ENCODE measurements around the gene AFAP1L2.

AFAP1L2 gene

DNA sequence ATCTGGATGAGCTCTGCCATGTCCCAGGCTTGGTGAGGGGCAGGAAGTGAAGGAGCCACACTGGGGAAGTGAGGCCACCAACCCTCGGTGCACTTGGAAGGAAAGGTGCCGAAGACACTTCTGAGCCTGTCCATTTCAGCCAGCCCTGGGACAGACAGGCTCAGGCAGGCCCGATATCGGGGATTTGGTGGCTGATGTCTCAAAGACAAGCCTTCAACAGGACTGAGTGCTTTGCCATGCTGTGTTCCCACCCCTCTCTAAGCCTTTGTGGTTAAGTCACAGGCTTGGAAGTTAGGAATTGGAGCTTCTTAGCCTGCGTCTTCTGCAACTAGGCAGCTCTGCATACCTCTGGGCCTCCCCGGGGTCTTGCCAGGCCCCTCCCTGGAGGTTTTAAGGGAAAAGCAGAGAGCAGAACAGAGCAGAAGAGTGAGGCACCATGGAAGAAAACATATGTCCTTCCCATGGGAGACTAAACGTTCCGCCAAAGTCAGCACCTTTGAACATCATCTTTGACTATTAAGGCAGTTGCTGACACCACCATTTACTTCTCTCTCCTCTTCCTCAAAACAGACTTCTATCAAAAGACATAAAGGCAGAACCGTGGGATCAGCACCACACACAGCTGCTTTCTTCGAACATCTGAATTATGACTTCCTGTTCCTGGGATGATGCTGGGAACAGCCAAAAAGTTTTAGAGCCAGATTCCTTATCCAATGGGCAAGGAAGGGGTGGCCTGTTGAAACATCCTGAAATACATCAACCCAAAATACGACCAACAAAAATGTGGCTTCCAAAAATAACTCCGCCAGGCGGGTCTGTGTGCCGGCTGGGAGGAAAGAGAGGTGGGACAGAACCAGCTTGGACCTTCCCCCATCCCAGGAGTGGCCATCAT is 71.8 kb downstream of the AFAP1L2 start:
- DNase-seq: peak; percentile 40

DNA sequence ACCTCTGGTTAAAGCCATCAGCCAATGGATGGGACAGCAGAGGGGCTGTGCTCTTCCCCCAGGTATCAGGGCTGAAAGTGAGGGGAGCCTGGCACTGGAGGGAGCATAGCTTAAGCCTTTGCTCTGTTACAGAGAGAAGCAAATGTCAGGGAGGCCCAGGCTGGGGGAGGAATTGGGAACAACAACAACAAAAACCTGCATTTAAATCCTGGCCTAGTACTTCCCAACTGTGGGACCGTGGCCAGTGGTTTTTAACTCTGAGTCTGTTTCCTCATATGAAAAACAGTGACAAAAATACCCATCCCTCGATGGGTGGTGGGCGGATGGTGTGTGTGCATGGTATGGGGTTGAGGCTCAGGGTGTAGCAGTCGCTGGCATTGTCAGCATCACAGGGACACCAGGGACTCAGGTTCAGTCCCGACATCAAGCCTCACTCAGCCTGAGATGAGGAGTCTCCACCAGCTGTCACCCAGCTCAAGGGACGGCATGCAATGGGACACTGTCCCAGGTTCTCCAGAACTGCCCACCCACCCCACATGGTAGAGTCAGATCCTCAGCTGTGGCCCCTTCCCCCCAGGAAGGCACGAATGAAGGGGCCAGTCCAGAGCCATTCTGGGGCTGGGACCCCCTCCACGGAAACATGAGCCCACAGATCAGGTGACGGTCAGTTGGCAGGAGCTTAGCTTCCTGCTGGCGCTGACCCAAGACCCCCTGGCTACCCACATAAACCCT is 74.5 kb downstream of the AFAP1L2 start:
- DNase-seq: peak; percentile 62

DNA sequence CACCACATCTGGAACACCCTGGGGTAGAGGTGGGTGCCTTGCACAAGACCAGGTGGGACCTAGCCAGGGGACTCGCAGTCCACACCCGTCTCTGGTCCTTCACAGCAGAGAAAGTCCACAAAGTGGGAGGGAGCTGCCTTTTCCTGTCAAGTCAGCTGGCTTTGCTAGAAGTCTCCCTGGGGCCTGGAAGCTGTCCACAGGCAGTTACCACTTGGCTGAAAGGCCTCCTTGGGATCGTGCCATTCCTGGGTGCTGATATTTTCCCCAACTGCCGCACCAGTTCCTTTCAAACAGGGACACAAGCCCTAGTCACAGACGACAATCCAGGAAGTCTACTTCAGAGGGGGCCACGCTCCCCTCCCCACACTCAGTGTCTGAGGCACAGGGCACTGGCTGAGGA is 75.4 kb downstream of the AFAP1L2 start:
- no peak for DNase-seq

DNA sequence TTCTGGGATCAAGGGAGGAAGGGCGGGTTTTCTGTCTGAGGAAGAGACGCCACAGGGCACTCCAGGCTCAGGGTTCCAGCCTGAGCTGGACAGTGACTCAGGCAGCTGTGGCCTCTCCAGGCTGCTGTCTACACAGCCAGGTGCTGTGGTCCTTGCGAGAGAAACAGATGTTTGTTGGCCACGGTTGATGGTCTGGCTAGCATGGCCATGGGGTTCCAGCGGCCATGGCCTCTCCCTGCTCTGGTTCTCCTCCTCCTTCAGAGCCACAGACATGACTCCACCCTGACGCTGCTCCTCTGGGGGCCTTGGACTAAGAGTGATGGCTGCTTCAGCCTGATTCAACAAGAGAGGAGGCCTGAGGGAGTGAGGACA is 75.9 kb downstream of the AFAP1L2 start:
- DNase-seq: no peak

DNA sequence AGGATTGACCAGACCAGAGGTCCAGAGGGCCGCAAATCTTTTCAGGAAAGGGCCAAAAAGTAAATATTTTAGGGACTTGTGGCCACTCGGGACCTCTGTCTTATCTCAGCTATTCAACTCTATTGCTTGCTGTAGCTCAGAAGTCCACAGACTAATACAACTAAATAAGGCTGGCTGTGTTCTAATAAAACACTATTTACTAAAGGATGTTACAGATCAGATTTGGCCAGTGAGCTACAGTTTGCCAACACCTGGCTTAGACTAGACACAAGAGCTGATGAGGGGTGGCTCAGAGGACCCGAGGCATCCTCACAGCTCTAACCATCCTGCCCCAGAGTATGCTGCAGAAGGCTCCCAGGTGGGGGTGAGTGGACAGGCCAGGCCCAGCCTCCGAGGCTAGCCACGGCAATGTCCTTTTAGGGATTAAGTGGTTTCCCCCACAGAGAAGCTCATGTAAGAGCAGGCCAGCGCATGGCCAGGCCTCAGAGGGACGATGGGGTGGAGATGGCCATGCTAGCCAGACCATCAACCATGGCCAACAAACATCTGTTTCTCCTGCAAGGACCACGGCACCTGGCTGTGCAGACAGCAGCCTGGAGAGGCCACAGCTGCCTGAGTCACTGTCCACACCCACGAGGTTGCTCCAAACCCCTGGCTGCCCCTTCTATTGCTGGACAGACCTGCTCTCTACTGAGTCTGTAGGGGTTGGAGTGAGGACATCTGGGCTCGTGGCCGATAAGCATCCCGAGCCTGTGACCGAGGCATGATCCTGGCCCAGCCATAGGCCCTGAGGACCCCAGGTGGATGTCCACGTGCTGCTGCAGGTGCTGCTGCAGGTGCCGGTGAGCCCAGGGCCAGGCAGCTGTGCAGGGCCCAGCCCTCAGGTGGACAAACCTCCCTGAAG is 76.5 kb downstream of the AFAP1L2 start:
- DNase-seq: peak; percentile 65

DNA sequence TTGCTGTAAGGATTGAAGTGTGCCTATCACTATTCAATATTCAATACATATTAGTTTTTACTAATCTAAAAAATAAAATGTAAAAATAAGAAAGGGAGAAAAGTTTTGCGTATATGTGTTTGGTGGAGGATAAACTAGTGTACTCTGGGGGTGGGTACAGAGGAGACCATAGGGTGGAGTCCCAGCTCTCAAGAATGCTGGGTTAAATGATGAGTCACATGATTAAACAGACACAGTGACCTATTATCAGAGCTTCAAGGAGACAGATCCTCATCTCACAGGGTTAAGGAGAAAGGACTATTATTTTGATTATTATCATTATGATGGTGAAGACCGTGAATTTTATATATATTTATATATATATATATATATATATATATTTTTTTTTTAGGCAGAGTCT is 77.5 kb downstream of the AFAP1L2 start:
- DNase-seq: no peak

DNA sequence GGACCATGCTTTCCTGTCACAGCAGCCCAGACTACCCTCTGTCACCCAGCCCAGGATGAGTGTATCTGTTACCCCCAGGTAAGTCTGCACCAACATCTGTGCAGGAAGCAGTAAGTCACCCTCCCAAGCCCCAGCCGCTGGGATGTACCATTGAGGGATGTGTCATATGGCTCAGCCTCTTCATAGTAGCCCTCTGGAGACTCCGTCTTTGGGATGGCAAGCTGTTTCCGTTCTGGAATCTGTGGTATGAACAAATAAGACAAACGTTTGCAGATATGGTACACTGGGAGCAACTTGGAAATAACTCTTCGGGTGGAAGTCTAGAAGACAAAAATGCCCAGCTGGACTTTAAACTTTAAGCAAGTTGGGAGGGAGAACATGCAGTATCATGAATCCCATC is 81.3 kb downstream of the AFAP1L2 start:
- no peak for DNase-seq

DNA sequence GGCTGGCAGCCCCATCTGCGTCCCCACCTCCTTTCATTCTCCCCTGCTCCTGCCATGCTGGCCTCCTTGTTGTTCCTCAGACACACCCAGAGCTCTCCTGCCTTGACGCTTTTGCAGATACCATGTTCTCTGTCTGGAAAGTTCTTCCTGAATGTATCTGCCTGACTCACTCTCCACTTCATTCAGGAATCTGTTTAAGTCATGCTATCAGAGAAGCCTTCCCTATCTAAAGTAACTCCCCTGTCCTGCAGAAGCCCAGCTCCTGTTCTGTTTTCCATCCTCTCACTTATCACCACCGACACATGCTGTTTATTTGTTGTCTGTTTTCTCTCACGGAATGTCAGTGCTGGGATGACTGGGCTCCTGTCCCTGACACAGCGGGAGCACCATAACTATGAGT is 82.0 kb downstream of the AFAP1L2 start:
- DNase-seq: no peak

DNA sequence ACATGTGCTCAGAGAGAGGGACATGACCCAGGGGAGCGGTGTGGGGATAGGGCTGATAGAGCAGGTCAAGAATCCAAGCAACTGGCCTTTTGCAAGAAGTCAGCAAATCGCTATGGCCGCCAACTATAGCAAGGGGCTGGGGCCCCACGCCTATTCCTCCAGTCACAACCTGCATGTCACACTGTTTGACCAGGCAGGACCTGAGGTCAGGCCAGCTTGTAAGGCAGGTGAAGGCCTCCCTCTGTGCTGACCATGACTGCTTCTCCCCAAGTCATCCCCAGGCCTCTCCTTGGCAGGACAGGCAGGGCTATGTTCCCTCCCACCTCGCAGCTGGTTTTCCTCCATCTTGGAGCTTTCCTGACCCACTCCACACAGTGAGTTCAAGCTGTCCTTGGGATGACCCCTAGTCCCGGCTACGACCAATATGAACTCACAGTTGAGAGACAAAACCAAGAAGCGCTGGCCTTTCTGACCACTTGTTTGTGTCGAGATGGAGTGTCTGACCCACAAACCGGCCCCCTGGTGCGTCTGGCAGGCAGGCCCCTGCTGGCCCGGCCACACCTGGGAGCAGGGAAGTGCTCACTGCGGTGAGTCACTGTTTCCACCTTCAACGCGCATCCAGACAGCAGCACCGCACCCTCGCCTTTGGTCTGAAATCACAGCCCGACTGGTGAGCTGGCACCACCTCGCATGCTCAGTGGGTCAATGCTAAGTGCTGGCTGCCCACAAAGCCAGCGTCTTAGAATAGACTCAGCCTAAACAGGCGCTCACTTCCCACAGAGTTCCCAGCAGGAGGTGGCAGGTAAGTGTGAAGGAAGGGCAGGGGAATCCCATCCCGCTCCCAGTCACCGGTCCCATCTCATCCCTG is 83.8 kb downstream of the AFAP1L2 start:
- peak; percentile 67 for DNase-seq

DNA sequence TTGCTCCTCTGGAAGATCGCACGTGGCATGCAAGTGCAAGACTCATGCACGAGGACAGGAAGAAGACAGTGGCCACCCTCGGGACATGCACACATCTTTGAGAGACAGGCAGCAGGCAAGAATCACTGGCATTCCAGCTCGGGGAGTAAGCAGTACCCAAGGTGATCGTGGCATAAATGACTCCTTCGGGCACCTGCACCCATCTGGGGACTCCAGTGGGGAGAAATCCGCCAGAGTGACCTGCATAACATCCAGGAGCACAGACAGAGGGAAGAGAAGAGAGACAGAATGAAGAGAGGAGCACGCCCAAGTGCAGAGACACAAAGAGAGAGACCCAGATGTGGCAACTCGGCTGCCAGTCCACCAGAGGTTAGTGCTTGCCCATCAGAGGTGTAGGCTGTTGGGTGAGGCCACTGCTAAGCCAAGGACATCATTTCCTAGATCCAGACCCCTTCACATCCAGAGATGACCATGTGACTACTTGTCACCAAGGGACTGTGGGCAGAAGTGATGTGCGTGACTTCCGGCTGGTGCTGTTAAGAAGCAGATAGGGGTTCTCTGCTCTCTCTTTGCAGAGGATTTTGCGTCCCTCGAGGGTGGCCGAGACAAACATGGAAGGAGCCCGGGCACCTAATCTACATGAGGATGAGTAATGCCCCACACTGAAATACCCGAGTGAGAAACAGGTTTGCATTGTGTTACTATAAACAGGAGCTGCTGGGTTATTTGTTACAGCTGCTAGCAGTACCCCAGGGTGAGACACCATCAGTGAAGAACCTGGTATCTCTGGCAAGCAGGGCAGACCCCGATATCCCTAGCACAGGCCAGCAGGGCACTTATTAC is 84.7 kb downstream of the AFAP1L2 start:
- no peak for DNase-seq

DNA sequence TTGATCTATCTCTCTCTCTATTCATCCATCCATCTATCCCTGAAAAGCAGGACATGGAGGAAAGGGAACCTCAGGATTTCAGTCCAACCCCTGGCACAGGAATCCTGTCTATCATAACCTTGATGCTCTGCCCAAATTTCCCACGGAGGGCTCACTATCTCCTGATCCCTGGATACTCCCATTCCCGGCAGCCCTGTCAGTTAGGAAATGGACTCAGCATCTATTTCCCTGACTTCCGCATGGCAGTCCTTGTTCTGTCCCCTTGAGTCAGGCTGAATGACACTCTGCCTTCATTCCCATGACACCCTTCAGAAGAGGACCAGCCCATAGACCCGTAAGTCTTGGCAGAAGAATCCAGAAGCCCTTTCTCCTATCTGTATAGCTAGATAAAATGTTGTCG is 87.6 kb downstream of the AFAP1L2 start:
- peak; percentile 1 for DNase-seq

DNA sequence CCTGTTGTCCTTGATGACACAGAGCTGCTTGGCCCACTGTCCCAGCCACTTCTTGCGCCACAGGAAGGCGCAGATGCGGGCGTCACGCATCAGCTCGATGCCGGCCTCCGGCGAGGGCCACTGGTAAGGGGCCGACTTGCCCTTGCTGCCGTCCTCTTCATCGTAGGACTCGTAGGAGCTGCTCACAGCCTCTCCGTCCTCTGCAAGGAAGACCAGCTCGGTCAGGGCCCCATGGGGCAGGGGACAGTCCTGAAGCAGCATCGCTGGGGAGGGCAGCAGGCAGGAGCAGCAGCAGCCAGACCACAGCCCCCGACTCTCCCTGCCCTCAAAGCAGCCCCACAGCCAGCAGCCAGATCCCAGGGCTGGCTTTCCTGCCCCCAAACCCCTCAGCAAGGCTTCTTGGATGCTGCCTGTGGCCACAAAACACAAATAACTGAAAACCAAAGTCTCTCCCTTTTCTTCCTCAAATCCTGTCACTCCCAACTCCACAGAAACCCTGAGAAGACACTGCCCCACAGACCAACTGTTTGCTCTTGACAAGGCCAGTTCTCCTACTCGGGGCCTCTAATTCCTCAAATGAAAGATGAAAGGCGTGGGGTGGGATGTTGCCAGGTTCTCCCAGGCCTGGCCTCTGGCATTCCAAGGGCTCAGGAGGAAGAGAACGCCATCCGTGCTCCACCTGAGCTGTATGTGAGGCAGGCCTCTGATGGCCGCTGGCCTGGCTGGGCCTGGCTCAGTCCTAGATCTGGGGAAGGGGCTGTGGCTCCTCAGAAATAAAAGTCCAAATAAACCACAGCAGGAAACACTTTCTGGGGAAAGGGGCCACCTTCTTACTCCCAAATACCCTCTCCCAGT is 88.5 kb downstream of the AFAP1L2 start:
- DNase-seq: peak; percentile 34

DNA sequence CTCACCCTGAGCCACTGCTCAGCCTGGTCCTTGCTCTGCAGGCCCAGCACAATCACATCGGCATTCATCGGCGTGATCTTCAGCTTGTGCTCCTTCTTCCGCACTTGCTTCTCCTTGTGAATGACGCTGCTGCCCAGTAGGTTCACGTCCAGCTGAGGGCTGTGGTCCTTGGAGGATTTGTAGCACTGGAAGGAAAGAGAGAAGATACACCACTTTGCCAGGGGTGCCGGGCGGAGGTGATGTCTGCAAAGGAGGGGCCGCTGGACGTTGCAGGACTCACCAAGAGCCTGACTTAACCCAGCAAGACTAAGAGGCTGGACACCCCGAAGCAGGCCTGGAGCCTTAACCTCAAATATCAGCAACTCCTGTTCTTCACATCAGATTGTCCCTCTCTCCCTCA is 90.4 kb downstream of the AFAP1L2 start:
- no peak for DNase-seq

DNA sequence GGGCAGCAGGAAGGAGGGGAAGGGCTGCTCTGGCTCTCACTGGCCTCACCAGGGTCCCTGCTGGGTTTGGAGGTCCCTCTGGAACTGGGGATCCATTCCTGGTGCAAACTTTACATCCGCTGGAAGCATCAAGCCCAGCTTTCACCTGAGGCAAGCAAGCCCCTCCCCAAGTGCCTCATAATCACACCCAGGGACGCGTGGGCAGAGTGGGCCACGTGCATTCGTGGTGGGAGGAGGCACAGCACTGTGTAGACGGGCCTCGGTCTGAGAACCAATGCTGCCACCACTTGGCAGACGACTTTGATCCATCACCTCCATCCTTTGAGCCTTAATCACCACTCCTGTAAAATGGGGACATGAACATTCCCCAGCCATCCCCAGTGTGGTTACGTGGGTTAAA is 91.2 kb downstream of the AFAP1L2 start:
- DNase-seq: no peak

DNA sequence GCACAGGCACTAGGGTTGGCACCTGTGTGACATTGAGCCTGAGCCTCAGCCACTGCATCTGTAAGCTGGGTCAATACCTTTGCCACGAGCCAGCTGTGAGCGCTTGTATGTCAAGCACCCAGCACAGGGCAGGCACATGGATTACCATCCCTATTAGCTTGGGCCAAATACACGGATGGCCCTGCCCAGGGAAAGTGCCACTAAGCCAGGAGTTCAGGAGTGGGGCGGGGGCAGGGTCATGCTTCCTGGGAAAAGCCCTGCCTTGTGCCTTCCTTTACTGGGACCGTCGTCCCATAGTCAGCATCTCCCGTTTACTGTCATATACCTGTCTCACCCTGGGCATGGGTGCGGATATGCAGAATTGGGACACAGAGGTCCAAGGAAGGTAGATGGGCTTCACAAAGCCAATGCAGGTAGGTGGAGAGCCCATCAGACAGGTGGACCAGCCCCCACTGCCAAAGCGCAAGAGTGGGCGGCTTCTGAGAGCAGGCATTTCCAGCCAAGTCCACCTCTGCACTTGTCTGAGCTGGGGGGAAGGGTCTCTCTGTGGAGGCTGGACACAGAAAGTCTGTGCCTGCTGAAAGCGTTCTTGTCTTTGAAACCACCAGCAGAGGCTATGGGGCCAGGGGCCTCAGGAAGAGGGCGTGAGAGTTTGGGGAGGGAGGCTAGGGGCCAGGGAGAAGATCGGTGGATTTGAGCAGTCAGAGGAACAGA is 92.6 kb downstream of the AFAP1L2 start:
- DNase-seq: no peak

DNA sequence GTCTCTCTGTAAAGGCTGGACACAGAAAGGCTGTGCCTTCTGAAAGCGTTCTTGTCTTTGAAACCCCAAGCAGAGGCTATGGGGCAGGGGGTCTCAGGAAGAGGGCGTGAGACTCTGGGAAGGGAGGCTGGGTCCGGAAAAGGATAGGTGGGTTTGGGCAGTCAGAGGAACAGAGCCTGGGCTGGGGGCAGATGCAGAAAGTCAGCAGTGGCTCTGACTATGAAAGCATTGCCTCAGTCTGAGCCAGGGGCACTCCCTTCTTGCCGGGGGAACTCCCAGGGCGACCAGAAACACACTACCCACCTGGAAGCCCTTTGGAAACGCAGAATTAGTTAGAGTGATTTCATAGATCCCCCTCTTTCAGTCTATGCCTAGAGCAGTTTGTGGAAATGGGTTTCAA is 93.3 kb downstream of the AFAP1L2 start:
- DNase-seq: no peak

DNA sequence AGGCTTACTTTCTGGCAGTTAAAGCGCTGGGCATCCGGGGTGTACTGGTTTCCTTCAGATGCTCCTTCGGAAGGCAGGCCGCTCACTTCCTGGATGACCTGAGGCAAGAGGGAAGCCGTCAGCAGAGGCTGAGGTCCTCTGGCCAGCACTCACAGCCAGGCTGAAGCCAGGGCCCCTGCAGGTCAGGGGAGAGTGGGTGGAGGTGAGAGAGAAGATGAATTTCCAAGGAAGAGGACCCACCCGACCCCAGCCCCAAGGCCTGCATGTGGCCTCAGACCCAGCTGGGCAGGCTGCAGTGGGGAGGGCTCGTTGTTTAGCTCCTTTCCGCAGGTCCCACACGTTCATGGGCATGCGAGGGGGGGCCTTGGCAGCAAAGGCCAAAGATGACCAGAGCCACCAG is 94.0 kb downstream of the AFAP1L2 start:
- DNase-seq: no peak

DNA sequence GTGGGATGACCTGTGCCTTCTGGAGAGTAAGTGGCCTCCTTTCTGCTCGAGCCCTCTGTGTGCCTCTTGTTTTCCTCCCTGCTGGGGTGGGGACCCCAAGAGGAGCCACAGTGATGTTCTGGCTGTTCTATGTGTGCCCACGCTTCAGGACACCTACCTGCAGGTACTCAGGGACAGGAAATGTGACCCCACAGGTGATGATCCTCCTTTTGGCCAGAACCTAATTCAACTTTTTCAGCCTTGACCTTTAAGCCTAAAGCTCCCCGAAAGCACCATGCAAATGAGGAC is 95.0 kb downstream of the AFAP1L2 start:
- no peak for DNase-seq

DNA sequence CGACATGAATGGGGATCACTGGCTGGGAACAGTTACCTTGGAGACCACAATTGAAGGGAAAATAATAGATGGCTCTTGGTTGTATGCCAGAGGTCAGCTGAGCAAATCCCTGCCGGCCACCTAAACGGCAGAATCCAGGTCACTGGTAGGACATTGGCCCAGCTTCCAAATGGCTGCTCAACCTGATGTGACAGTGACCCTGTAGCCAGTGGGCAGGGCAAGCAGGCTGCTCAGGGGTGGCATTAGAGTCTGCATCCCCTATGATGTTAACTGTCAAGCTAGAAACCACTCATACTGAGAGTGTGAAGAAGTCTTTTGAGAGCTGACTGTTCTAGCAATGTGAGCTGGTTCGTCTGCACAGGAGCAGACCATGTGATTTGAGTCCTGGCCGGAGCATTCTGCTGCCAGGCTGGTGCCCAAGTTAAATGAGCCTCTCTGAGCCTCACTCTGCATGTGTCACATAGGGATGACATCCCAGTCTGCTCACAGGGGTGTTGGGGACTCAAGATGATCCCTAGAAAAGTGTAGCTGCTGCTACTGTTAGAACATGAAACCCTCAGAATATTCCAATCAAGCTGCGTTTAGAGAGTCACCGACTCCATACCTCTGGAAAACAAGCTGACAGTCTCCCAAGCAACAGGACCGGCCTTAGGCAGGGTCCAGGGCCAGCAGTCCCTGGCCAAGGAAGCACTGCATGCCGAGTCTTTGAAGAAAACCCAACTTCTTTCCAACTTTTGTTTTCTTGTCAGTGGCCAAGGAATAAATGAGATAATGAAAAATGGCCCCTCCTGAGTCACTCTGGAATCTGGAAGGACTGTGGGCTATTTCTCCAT is 95.6 kb downstream of the AFAP1L2 start:
- DNase-seq: no peak
